ENCODE results near the gene CHKA. TPM values are rescaled to one million over a fixed set of nuclear protein-coding genes. Genes with fewer than 3 reads are reported as not detected.

The CHKA gene
- total RNA-seq, 1 experiment from 2014 or later, result 136 TPM

DNA sequence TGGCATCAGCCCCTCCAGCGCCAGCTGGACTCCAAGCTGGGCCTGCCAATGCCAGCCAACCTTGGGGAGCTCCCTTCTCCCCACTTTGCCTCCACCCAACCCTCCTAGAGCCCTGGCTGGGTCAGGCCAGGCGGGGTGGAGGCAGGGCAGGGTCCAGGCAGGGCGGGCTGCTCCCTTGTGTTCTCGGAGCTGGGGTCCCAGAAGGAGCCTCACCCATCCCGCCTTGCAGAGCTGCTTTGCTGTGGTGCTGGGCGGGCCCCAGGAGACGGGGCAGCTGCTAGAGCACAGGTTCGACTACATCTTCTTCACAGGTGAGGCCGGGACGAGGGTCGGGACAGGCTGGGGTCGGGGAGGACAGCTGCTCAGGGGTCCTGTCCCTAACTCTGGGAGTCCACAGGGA is 101.7 kb downstream of the CHKA start:
- Histone ChIP-seq H3K4me1 (ENCODE audit: control insufficient read depth, insufficient read depth, low read length) (peaks cover 44% of the 10 kb centered on the region), H3K9me3 (ENCODE audit: control insufficient read depth, insufficient read depth, low read depth, low read length) (no peaks in the 10 kb centered on the region), H3K4me3 (ENCODE audit: low read depth in 2 of 2, low read length in 2 of 2) (no peak overlapping the region), H3K27me3 (ENCODE audit: control insufficient read depth, insufficient read depth, low read length) (no peaks in the 10 kb centered on the region), H3K27ac (ENCODE audit: low read length) (no peak overlapping the region), H3K36me3 (ENCODE audit: control insufficient read depth, insufficient read depth, low read length) (no peaks in the 10 kb centered on the region)
- BruUV-seq (replicated peaks), result no TSS peak
- in situ Hi-C loops (cut with HindIII; ENCODE audit: low pct_unique_long_range_greater_than_20kb, low sequenced_read_pairs), result no loop called here
- intact Hi-C loops (cut with micrococcal nuclease; ENCODE audit: unreplicated experiment), result no loop called here
- ChIA-PET CTCF (no interaction called here), POLR2A (no interaction called here)
- ATAC-seq (no peak), DNase-seq (ENCODE audit: low read depth, low spot score) (no peak)
- TF ChIP-seq, protein P1, sequence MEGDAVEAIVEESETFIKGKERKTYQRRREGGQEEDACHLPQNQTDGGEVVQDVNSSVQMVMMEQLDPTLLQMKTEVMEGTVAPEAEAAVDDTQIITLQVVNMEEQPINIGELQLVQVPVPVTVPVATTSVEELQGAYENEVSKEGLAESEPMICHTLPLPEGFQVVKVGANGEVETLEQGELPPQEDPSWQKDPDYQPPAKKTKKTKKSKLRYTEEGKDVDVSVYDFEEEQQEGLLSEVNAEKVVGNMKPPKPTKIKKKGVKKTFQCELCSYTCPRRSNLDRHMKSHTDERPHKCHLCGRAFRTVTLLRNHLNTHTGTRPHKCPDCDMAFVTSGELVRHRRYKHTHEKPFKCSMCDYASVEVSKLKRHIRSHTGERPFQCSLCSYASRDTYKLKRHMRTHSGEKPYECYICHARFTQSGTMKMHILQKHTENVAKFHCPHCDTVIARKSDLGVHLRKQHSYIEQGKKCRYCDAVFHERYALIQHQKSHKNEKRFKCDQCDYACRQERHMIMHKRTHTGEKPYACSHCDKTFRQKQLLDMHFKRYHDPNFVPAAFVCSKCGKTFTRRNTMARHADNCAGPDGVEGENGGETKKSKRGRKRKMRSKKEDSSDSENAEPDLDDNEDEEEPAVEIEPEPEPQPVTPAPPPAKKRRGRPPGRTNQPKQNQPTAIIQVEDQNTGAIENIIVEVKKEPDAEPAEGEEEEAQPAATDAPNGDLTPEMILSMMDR (IDR thresholded peaks at IDR 0.05), result no peak
- TF ChIP-seq SIN3A (IDR thresholded peaks at IDR 0.05; ENCODE audit: borderline replicate concordance, insufficient read depth, low read depth, low read length) (no peak), TCF7L2 (IDR thresholded peaks at IDR 0.05; ENCODE audit: low read depth, low read length) (no peak), POLR2AphosphoS5 (IDR thresholded peaks at IDR 0.05; ENCODE audit: low read depth, low read length) (no peak)
- TF ChIP-seq, protein P2, sequence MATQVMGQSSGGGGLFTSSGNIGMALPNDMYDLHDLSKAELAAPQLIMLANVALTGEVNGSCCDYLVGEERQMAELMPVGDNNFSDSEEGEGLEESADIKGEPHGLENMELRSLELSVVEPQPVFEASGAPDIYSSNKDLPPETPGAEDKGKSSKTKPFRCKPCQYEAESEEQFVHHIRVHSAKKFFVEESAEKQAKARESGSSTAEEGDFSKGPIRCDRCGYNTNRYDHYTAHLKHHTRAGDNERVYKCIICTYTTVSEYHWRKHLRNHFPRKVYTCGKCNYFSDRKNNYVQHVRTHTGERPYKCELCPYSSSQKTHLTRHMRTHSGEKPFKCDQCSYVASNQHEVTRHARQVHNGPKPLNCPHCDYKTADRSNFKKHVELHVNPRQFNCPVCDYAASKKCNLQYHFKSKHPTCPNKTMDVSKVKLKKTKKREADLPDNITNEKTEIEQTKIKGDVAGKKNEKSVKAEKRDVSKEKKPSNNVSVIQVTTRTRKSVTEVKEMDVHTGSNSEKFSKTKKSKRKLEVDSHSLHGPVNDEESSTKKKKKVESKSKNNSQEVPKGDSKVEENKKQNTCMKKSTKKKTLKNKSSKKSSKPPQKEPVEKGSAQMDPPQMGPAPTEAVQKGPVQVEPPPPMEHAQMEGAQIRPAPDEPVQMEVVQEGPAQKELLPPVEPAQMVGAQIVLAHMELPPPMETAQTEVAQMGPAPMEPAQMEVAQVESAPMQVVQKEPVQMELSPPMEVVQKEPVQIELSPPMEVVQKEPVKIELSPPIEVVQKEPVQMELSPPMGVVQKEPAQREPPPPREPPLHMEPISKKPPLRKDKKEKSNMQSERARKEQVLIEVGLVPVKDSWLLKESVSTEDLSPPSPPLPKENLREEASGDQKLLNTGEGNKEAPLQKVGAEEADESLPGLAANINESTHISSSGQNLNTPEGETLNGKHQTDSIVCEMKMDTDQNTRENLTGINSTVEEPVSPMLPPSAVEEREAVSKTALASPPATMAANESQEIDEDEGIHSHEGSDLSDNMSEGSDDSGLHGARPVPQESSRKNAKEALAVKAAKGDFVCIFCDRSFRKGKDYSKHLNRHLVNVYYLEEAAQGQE (IDR thresholded peaks at IDR 0.05; ENCODE audit: insufficient read depth in 1 of 2, low read depth in 2 of 2, low read length in 1 of 2), result no peak

DNA sequence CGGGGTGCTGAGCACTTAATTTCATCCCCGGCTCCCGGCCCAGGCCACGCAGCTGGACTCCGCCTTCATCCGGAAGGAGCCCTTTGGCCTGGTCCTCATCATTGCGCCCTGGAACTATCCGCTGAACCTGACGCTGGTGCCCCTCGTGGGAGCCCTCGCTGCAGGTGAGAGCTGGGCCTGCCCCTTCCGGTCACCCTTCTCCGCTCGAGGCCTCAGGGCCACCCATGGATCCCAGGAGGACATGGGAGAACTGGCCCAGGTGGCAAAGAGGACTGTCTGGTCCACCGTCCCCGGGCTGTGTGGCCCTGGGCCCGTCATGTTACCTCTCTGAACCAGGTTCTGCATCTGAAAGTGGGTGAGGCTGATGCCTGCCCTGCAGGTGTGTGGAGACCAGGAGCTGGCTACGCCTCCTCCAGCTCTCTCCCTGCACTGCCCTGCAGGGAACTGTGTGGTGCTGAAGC is 102.4 kb downstream of the CHKA start:
- ChIA-PET POLR2A (no interaction called here), CTCF (no interaction called here)
- H3K36me3 ChIP-seq (ENCODE audit: control insufficient read depth, insufficient read depth, low read length), result no peaks in the 10 kb centered on the region
- H3K27ac ChIP-seq (ENCODE audit: low read length), result no peak overlapping the region
- H3K4me1 ChIP-seq (ENCODE audit: control insufficient read depth, insufficient read depth, low read length), result peaks cover 51% of the 10 kb centered on the region
- DNase-seq (ENCODE audit: low read depth, low spot score) (no peak), ATAC-seq (no peak)
- intact Hi-C loops (cut with micrococcal nuclease; ENCODE audit: unreplicated experiment), result no loop called here
- in situ Hi-C loops (cut with HindIII; ENCODE audit: low pct_unique_long_range_greater_than_20kb, low sequenced_read_pairs), result no loop called here
- TF ChIP-seq POLR2AphosphoS5 (IDR thresholded peaks at IDR 0.05; ENCODE audit: low read depth, low read length) (no peak), SIN3A (IDR thresholded peaks at IDR 0.05; ENCODE audit: borderline replicate concordance, insufficient read depth, low read depth, low read length) (no peak), TCF7L2 (IDR thresholded peaks at IDR 0.05; ENCODE audit: low read depth, low read length) (no peak)
- TF ChIP-seq, protein P2 (IDR thresholded peaks at IDR 0.05; ENCODE audit: insufficient read depth in 1 of 2, low read depth in 2 of 2, low read length in 1 of 2), result no peak
- TF ChIP-seq, protein P1 (IDR thresholded peaks at IDR 0.05), result no peak
- H3K27me3 ChIP-seq (ENCODE audit: control insufficient read depth, insufficient read depth, low read length), result no peaks in the 10 kb centered on the region
- BruUV-seq (replicated peaks), result no TSS peak
- H3K9me3 ChIP-seq (ENCODE audit: control insufficient read depth, insufficient read depth, low read depth, low read length), result no peaks in the 10 kb centered on the region
- no peak overlapping the region for H3K4me3 ChIP-seq (ENCODE audit: low read depth in 2 of 2, low read length in 2 of 2)

Measured in Panc1 (cell line).